Dendritic cell treated with granulocyte-macrophage colony-stimulating factor and Interleukin-4, amounts not matched to agents 40 ng/mL and 50 ng/mL, for 4 days (primary cell): ENCODE measurements around the gene ADK.
"Not testable (repeated sequence)": the region's sequence is repeated elsewhere in the genome, so short reads cannot be mapped to it uniquely, and the experiment has no call there.

Experiments
- H3K27ac Mint-ChIP-seq: one replicate; pipeline ENCODE4 v1.8.0; 2022; ENCODE audit warnings: mild to moderate bottlenecking, mixed read lengths
- H3K27me3 Mint-ChIP-seq: one replicate; pipeline ENCODE4 v1.8.0; 2022; ENCODE audit warnings: mild to moderate bottlenecking, mixed read lengths
- H3K36me3 Mint-ChIP-seq: one replicate; pipeline ENCODE4 v1.8.0; 2022; ENCODE audit warnings: low read depth, mixed read lengths
- H3K4me1 Mint-ChIP-seq: one replicate; pipeline ENCODE4 v1.8.0; 2022; ENCODE audit warnings: low read depth, mixed read lengths
- H3K4me3 Mint-ChIP-seq: one replicate; pipeline ENCODE4 v1.8.0; 2022; ENCODE audit warnings: mild to moderate bottlenecking, moderate library complexity, mixed read lengths
- H3K9me3 Mint-ChIP-seq: one replicate; pipeline ENCODE4 v1.8.0; 2022; ENCODE audit warnings: mixed read lengths
- intact Hi-C: fragments of 100-400 bp; cut with micrococcal nuclease; formaldehyde crosslinking; loops from one replicate; pipeline ENCODE4 v1.15.0; 2022

The ADK gene

GRCh38 chr10:74122060-74122459 is 29.0 kb upstream of the ADK start:
- Mint-ChIP-seq H3K4me3 (no peak overlapping the region), H3K4me1 (peaks cover 31% of the 10 kb centered on the region), H3K36me3 (peaks cover 99% of the 10 kb centered on the region), H3K9me3 (no peaks in the 10 kb centered on the region), H3K27me3 (no peaks in the 10 kb centered on the region), H3K27ac (peak overlapping the region; percentile 76)
- intact Hi-C loops = no loop called here

- Mint-ChIP-seq H3K27me3 (no peaks in the 10 kb centered on the region), H3K4me1 (peaks cover 26% of the 10 kb centered on the region), H3K4me3 (no peak overlapping the region), H3K9me3 (no peaks in the 10 kb centered on the region), H3K36me3 (peaks cover 99% of the 10 kb centered on the region), H3K27ac (peak overlapping the region; percentile 76)
- intact Hi-C loops = no loop called here
Observed at GRCh38 chr10:74123081-74123480, 27.9 kb upstream of the ADK start.

GRCh38 chr10:74133923-74134820 is 16.8 kb upstream of the ADK start:
- intact Hi-C loops = no loop called here
- Mint-ChIP-seq H3K4me3 (no peak overlapping the region), H3K27me3 (no peaks in the 10 kb centered on the region), H3K27ac (no peak overlapping the region), H3K4me1 (peaks cover 5% of the 10 kb centered on the region), H3K36me3 (peaks cover 89% of the 10 kb centered on the region), H3K9me3 (no peaks in the 10 kb centered on the region)

- H3K9me3 Mint-ChIP-seq = no peaks in the 10 kb centered on the region
- H3K27me3 Mint-ChIP-seq = no peaks in the 10 kb centered on the region
- H3K4me3 Mint-ChIP-seq = no peak overlapping the region
- H3K27ac Mint-ChIP-seq = no peak overlapping the region
- H3K36me3 Mint-ChIP-seq = peaks cover 89% of the 10 kb centered on the region
- H3K4me1 Mint-ChIP-seq = peaks cover 6% of the 10 kb centered on the region
- intact Hi-C loops = no loop called here
Observed at GRCh38 chr10:74135452-74135851, 15.6 kb upstream of the ADK start.

GRCh38 chr10:74137992-74138391 is 13.0 kb upstream of the ADK start:
- H3K9me3 Mint-ChIP-seq = no peaks in the 10 kb centered on the region
- intact Hi-C loops = no loop called here
- no peak overlapping the region for H3K4me3 Mint-ChIP-seq
- H3K27ac Mint-ChIP-seq = no peak overlapping the region
- peaks cover 65% of the 10 kb centered on the region for H3K36me3 Mint-ChIP-seq
- H3K4me1 Mint-ChIP-seq = peaks cover 9% of the 10 kb centered on the region
- H3K27me3 Mint-ChIP-seq = no peaks in the 10 kb centered on the region

GRCh38 chr10:74138596-74138995 is 12.4 kb upstream of the ADK start:
- intact Hi-C loops, H3K4me1 Mint-ChIP-seq, H3K4me3 Mint-ChIP-seq, H3K27me3 Mint-ChIP-seq, H3K9me3 Mint-ChIP-seq, H3K27ac Mint-ChIP-seq: not testable (repeated sequence)
- H3K36me3 Mint-ChIP-seq = peaks cover 59% of the 10 kb centered on the region

- no peaks in the 10 kb centered on the region for H3K9me3 Mint-ChIP-seq
- H3K4me3 Mint-ChIP-seq = no peak overlapping the region
- intact Hi-C loops = no loop called here
- H3K36me3 Mint-ChIP-seq = peaks cover 52% of the 10 kb centered on the region
- no peaks in the 10 kb centered on the region for H3K27me3 Mint-ChIP-seq
- no peak overlapping the region for H3K27ac Mint-ChIP-seq
- H3K4me1 Mint-ChIP-seq = peaks cover 9% of the 10 kb centered on the region
Observed at GRCh38 chr10:74139981-74140380, 11.0 kb upstream of the ADK start.

DNA sequence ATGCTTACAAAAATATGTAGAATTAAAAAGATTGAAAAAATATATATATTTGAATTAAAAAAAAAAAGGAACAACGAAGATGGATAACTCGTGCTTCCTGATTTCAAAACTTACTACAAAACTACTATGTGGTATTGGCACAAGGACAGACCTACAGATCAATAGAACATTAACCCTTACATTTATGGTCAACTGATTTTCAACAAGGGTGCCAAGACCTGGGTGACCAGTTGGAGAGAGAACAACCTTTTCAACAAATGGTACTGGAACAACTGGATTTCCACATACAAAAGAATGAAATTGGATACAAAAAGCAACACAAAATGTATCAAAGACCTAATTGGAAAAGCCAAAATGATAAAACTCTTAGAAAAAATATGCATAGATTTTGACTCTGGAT is 10.5 kb upstream of the ADK start:
- Mint-ChIP-seq H3K27me3 (no peaks in the 10 kb centered on the region), H3K27ac (no peak overlapping the region), H3K4me1 (peaks cover 9% of the 10 kb centered on the region), H3K36me3 (peaks cover 48% of the 10 kb centered on the region), H3K9me3 (no peaks in the 10 kb centered on the region), H3K4me3 (no peak overlapping the region)
- intact Hi-C loops = no loop called here

GRCh38 chr10:74145133-74145532 is 5.9 kb upstream of the ADK start:
- no peaks in the 10 kb centered on the region for H3K9me3 Mint-ChIP-seq
- H3K27me3 Mint-ChIP-seq = no peaks in the 10 kb centered on the region
- no peak overlapping the region for H3K27ac Mint-ChIP-seq
- peaks cover 35% of the 10 kb centered on the region for H3K36me3 Mint-ChIP-seq
- intact Hi-C loops = no loop called here
- H3K4me3 Mint-ChIP-seq = no peak overlapping the region
- H3K4me1 Mint-ChIP-seq = peaks cover 26% of the 10 kb centered on the region

GRCh38 chr10:74146980-74147379 is 4.0 kb upstream of the ADK start:
- H3K9me3 Mint-ChIP-seq, intact Hi-C loops, H3K27me3 Mint-ChIP-seq, H3K27ac Mint-ChIP-seq, H3K4me3 Mint-ChIP-seq: not testable (repeated sequence)
- Mint-ChIP-seq H3K4me1 (peaks cover 21% of the 10 kb centered on the region), H3K36me3 (peaks cover 33% of the 10 kb centered on the region)

DNA sequence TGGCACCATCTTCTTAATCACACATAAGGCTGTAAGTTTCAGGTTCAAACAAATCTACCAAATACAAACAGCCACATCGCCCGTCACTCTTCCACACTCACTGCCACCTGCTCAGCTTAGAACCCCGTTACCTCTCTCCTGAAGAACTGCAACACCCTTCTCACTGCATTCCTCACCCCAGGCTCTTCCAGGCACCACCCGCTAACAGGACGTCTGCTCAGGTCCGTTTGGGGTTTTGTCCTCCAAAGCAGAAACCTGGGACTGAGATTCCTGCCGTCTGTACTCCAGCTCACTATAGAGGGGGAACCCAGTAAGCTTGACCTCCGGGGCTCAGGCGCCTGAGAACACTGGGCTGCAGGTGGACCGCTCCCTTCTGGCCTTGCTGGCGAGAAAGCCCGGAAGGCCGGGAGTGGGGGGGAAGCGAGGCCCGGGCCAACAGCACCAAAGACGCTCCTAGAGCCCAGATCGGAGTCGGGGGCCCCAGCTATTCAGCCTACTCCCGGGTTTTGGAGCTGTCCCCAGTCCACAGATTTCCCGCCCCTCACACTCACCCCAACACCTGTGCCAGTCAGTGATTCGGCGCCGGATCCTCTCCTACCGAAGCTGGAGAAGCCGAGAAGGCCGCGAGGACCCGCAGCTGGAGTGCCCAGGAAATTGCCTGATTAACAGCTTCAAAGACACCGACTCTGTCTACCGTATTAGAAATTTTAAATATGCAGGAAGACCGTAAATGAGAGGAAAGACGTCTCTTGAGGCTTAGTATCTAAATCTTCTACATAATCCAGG is 624 bp upstream of the ADK start, which contains the start of gene AP3M1:
Gene AP3M1, minus strand, starts transcription at position 625 of the 786 bp plus-strand sequence. CDS start 12,449 bp downstream, outside the sequence.
- peaks cover 25% of the 10 kb centered on the region for H3K36me3 Mint-ChIP-seq
- peaks cover 42% of the 10 kb centered on the region for H3K4me1 Mint-ChIP-seq
- no peak within 1 kb of the TSS for H3K4me3 Mint-ChIP-seq
- intact Hi-C loops = loop anchor here (5.0 kb wide), 1 partner anchor 77 kb away; no protein-coding TSS in a partner anchor
- no peaks in the 10 kb centered on the region for H3K27me3 Mint-ChIP-seq
- no peaks in the 10 kb centered on the region for H3K9me3 Mint-ChIP-seq
- no peak within 1 kb of the TSS for H3K27ac Mint-ChIP-seq

GRCh38 chr10:74151879-74152722 is 1.1 kb downstream of the ADK start:
- intact Hi-C loops = loop anchor here (1.0 to 5.0 kb wide), 2 partner anchors 24 to 75 kb away; no protein-coding TSS in a partner anchor

GRCh38 chr10:74153123-74153522 is 2.1 kb downstream of the ADK start:
- intact Hi-C loops = loop anchor here (5.0 kb wide), 1 partner anchor 74 kb away; no protein-coding TSS in a partner anchor
- H3K27me3 Mint-ChIP-seq = no peaks in the 10 kb centered on the region
- H3K4me1 Mint-ChIP-seq = peaks cover 32% of the 10 kb centered on the region
- peaks cover 2% of the 10 kb centered on the region for H3K36me3 Mint-ChIP-seq
- no peak overlapping the region for H3K4me3 Mint-ChIP-seq
- H3K9me3 Mint-ChIP-seq = no peaks in the 10 kb centered on the region
- peak overlapping the region; percentile 17 for H3K27ac Mint-ChIP-seq

More at GRCh38 chr10:74151879-74152722, 1.1 kb downstream of the ADK start:
- Mint-ChIP-seq H3K36me3 (peaks cover 11% of the 10 kb centered on the region), H3K27ac (no peak overlapping the region), H3K4me3 (no peak overlapping the region), H3K27me3 (no peaks in the 10 kb centered on the region), H3K4me1 (peaks cover 36% of the 10 kb centered on the region), H3K9me3 (no peaks in the 10 kb centered on the region)
